Measurements from ENCODE around the gene BPI.

- TF ChIP-seq CTCF (IDR thresholded peaks at IDR 0.05) (no peak), ZFX (IDR thresholded peaks at IDR 0.05; ENCODE audit: borderline replicate concordance) (no peak)
Measured at GRCh38 chr20:38305541-38305940, 1.6 kb downstream of the BPI start.

Data from 22Rv1 (cell line).